ENCODE results near the gene THAP12. TPM values are rescaled to one million over a fixed set of nuclear protein-coding genes. Genes with fewer than 3 reads are reported as not detected.

Gene THAP12
- total RNA-seq, 1 donor from 2014 or later, result 30.3 TPM

GRCh38 chr11:76392870-76393269 is 11.9 kb upstream of the THAP12 start:
- DNase-seq (ENCODE audit: low read depth), result no peak
- TF ChIP-seq CTCF (IDR thresholded peaks at IDR 0.05; ENCODE audit: insufficient read depth, low read depth, low read length) (no peak), EZH2 (IDR thresholded peaks at IDR 0.05; ENCODE audit: insufficient read depth, low read length) (no peak)
- Mint-ChIP-seq H3K27ac (ENCODE audit: unreplicated experiment) (no peak overlapping the region), H3K9me3 (ENCODE audit: unreplicated experiment) (no peaks in the 10 kb centered on the region), H3K4me3 (ENCODE audit: unreplicated experiment) (no peak overlapping the region), H3K4me1 (ENCODE audit: low read depth, unreplicated experiment) (no peaks in the 10 kb centered on the region), H3K27me3 (ENCODE audit: low read depth, unreplicated experiment) (peaks cover 3% of the 10 kb centered on the region), H3K36me3 (ENCODE audit: low read depth, unreplicated experiment) (no peaks in the 10 kb centered on the region)
- no peak for FAIRE-seq
- Histone ChIP-seq H4K20me1 (ENCODE audit: insufficient read depth, low read length) (no peaks in the 10 kb centered on the region), H3K4me3 (ENCODE audit: insufficient read depth, low read depth, low read length) (no peak overlapping the region), H3K27ac (ENCODE audit: low read depth, low read length) (no peak overlapping the region), H3K36me3 (ENCODE audit: insufficient read depth, low read length) (no peaks in the 10 kb centered on the region), H3K79me2 (ENCODE audit: insufficient read depth, low read length) (no peaks in the 10 kb centered on the region), H3K9me3 (ENCODE audit: insufficient read depth, low read depth, low read length) (no peaks in the 10 kb centered on the region), H3K4me2 (ENCODE audit: low read length) (no peak overlapping the region), H2AFZ (ENCODE audit: low read depth, low read length) (no peak overlapping the region), H3K27me3 (ENCODE audit: insufficient read depth, low read length) (no peaks in the 10 kb centered on the region), H3K4me1 (ENCODE audit: insufficient read depth, low read length) (no peaks in the 10 kb centered on the region), H3K9ac (ENCODE audit: low read length) (no peak overlapping the region)

GRCh38 chr11:76391811-76392475 is 11.0 kb upstream of the THAP12 start:
- H3K4me1 Mint-ChIP-seq (ENCODE audit: low read depth, unreplicated experiment), result no peaks in the 10 kb centered on the region
- no peaks in the 10 kb centered on the region for H3K36me3 Mint-ChIP-seq (ENCODE audit: low read depth, unreplicated experiment)
- no peak overlapping the region for H3K4me3 ChIP-seq (ENCODE audit: insufficient read depth, low read depth, low read length)
- no peak overlapping the region for H3K27ac ChIP-seq (ENCODE audit: low read depth, low read length)
- DNase-seq (ENCODE audit: low read depth) (no peak), FAIRE-seq (no peak)
- no peaks in the 10 kb centered on the region for H3K79me2 ChIP-seq (ENCODE audit: insufficient read depth, low read length)
- no peak overlapping the region for H3K4me3 Mint-ChIP-seq (ENCODE audit: unreplicated experiment)
- H3K9me3 ChIP-seq (ENCODE audit: insufficient read depth, low read depth, low read length), result no peaks in the 10 kb centered on the region
- peaks cover 3% of the 10 kb centered on the region for H3K27me3 Mint-ChIP-seq (ENCODE audit: low read depth, unreplicated experiment)
- no peaks in the 10 kb centered on the region for H3K36me3 ChIP-seq (ENCODE audit: insufficient read depth, low read length)
- H3K27me3 ChIP-seq (ENCODE audit: insufficient read depth, low read length), result no peaks in the 10 kb centered on the region
- no peak overlapping the region for H3K9ac ChIP-seq (ENCODE audit: low read length)
- no peaks in the 10 kb centered on the region for H4K20me1 ChIP-seq (ENCODE audit: insufficient read depth, low read length)
- no peak overlapping the region for H2AFZ ChIP-seq (ENCODE audit: low read depth, low read length)
- TF ChIP-seq CTCF (IDR thresholded peaks at IDR 0.05; ENCODE audit: insufficient read depth, low read depth, low read length), result no peak
- no peak for TF ChIP-seq EZH2 (IDR thresholded peaks at IDR 0.05; ENCODE audit: insufficient read depth, low read length)
- H3K27ac Mint-ChIP-seq (ENCODE audit: unreplicated experiment), result no peak overlapping the region
- H3K4me2 ChIP-seq (ENCODE audit: low read length), result no peak overlapping the region
- no peaks in the 10 kb centered on the region for H3K4me1 ChIP-seq (ENCODE audit: insufficient read depth, low read length)
- H3K9me3 Mint-ChIP-seq (ENCODE audit: unreplicated experiment), result no peaks in the 10 kb centered on the region

- Histone ChIP-seq H3K9ac (ENCODE audit: low read length) (no peak overlapping the region), H3K4me2 (ENCODE audit: low read length) (no peak overlapping the region), H2AFZ (ENCODE audit: low read depth, low read length) (no peak overlapping the region), H3K36me3 (ENCODE audit: insufficient read depth, low read length) (no peaks in the 10 kb centered on the region), H3K27me3 (ENCODE audit: insufficient read depth, low read length) (no peaks in the 10 kb centered on the region), H3K9me3 (ENCODE audit: insufficient read depth, low read depth, low read length) (no peaks in the 10 kb centered on the region), H3K79me2 (ENCODE audit: insufficient read depth, low read length) (no peaks in the 10 kb centered on the region), H4K20me1 (ENCODE audit: insufficient read depth, low read length) (no peaks in the 10 kb centered on the region), H3K27ac (ENCODE audit: low read depth, low read length) (no peak overlapping the region), H3K4me3 (ENCODE audit: insufficient read depth, low read depth, low read length) (no peak overlapping the region), H3K4me1 (ENCODE audit: insufficient read depth, low read length) (no peaks in the 10 kb centered on the region)
- H3K4me1 Mint-ChIP-seq (ENCODE audit: low read depth, unreplicated experiment), result no peaks in the 10 kb centered on the region
- H3K27ac Mint-ChIP-seq (ENCODE audit: unreplicated experiment), result no peak overlapping the region
- no peak overlapping the region for H3K4me3 Mint-ChIP-seq (ENCODE audit: unreplicated experiment)
- no peaks in the 10 kb centered on the region for H3K9me3 Mint-ChIP-seq (ENCODE audit: unreplicated experiment)
- peaks cover 3% of the 10 kb centered on the region for H3K27me3 Mint-ChIP-seq (ENCODE audit: low read depth, unreplicated experiment)
- DNase-seq (ENCODE audit: low read depth) (peak; percentile 41), FAIRE-seq (no peak)
- no peak for TF ChIP-seq CTCF (IDR thresholded peaks at IDR 0.05; ENCODE audit: insufficient read depth, low read depth, low read length)
- no peak for TF ChIP-seq EZH2 (IDR thresholded peaks at IDR 0.05; ENCODE audit: insufficient read depth, low read length)
- H3K36me3 Mint-ChIP-seq (ENCODE audit: low read depth, unreplicated experiment), result peaks cover 3% of the 10 kb centered on the region
Observed at GRCh38 chr11:76391021-76391420, 10.1 kb upstream of the THAP12 start.

Measured in astrocyte (in vitro differentiated cells and primary cell).